ENCODE measurements around the gene SERINC3. TPM values are rescaled to one million over a fixed set of nuclear protein-coding genes. Genes with fewer than 3 reads are reported as not detected.

Gene SERINC3
- polyA plus RNA-seq, 1 of the 3 experiments (the other 2 are of a cell fraction): 105 TPM

GRCh38 chr20:44517454-44517853 lies 4.4 kb downstream of the SERINC3 start (continued):
- TF ChIP-seq MEF2A (IDR thresholded peaks at IDR 0.05; ENCODE audit: borderline replicate concordance, low read depth) (no peak), JUND (IDR thresholded peaks at IDR 0.05) (no peak)

- ChIA-PET CTCF (no interaction called here), POLR2A (interaction anchor here (0.7 kb wide), 1 partner anchor 364 kb away, joined by 4 read pairs; no protein-coding TSS in a partner anchor)
- no peaks in the 10 kb centered on the region for H3K27me3 ChIP-seq (ENCODE audit: insufficient read depth)
- no peaks in the 10 kb centered on the region for H3K9me2 ChIP-seq
- H3K36me3 ChIP-seq (replicated peaks in 1 of 2; ENCODE audit: control insufficient read depth in 1 of 2, insufficient read depth in 2 of 2, low read length in 1 of 2): peaks cover 13 to 18% of the 10 kb centered on the region in 2 experiments
- H3K4me3 ChIP-seq (ENCODE audit: low read depth in 2 of 2, low read length in 1 of 2): no peak overlapping the region
- H3K79me2 ChIP-seq (ENCODE audit: insufficient read depth): peaks cover 100% of the 10 kb centered on the region
- TF ChIP-seq SMC3 (IDR thresholded peaks at IDR 0.05; ENCODE audit: low read depth, low read length): no peak
- TF ChIP-seq FOXM1 (IDR thresholded peaks at IDR 0.05; ENCODE audit: low read depth): no peak
- no peak overlapping the region for H3K4me2 ChIP-seq
- H3K9ac ChIP-seq: no peak overlapping the region
- DNase-seq: no peak
- peaks cover 0 to 11% of the 10 kb centered on the region in 2 experiments; a peak in 2 of 4 replicates for H3K4me1 ChIP-seq (ENCODE audit: control insufficient read depth in 1 of 2, insufficient read depth in 2 of 2, low read depth in 1 of 2, low read length in 1 of 2)
- peaks cover 91% of the 10 kb centered on the region for H4K20me1 ChIP-seq (ENCODE audit: insufficient read depth)
- H2AFZ ChIP-seq (ENCODE audit: low read depth): no peak overlapping the region
- no peak overlapping the region for H3K27ac ChIP-seq (ENCODE audit: low read depth in 2 of 2, low read length in 1 of 2)
- WGBS (ENCODE audit: low lambda C conversion rate): 83% methylated on average over 7 of the region's 7 CpGs
- H3F3A ChIP-seq (replicated peaks; ENCODE audit: insufficient read depth): peaks cover 4% of the 10 kb centered on the region
- H3K9me3 ChIP-seq: no peaks in the 10 kb centered on the region
Observed at GRCh38 chr20:44516491-44516890, 5.4 kb downstream of the SERINC3 start.

- Histone ChIP-seq H3K27me3 (ENCODE audit: insufficient read depth) (no peaks in the 10 kb centered on the region), H3K4me2 (no peak overlapping the region), H3F3A (replicated peaks; ENCODE audit: insufficient read depth) (peaks cover 4% of the 10 kb centered on the region), H3K36me3 (replicated peaks in 1 of 2; ENCODE audit: control insufficient read depth in 1 of 2, insufficient read depth in 2 of 2, low read length in 1 of 2) (peaks cover 31 to 45% of the 10 kb centered on the region in 2 experiments), H4K20me1 (ENCODE audit: insufficient read depth) (peaks cover 67% of the 10 kb centered on the region), H3K79me2 (ENCODE audit: insufficient read depth) (peaks cover 93% of the 10 kb centered on the region), H3K9me2 (no peaks in the 10 kb centered on the region), H3K9ac (no peak overlapping the region), H3K4me1 (ENCODE audit: control insufficient read depth in 1 of 2, insufficient read depth in 2 of 2, low read depth in 1 of 2, low read length in 1 of 2) (no peaks in the 10 kb centered on the region; a peak in 1 of 4 replicates), H3K4me3 (ENCODE audit: low read depth in 2 of 2, low read length in 1 of 2) (no peak overlapping the region), H2AFZ (ENCODE audit: low read depth) (no peak overlapping the region), H3K27ac (ENCODE audit: low read depth in 2 of 2, low read length in 1 of 2) (no peak overlapping the region; a peak in 1 of 4 replicates), H3K9me3 (no peaks in the 10 kb centered on the region)
- no peak for TF ChIP-seq CHD2 (IDR thresholded peaks at IDR 0.05; ENCODE audit: low read length, partially characterized antibody)
- no peak for TF ChIP-seq FOXJ3 (CRISPR knock-in tag; IDR thresholded peaks at IDR 0.05)
- TF ChIP-seq NRF1 (IDR thresholded peaks at IDR 0.05; ENCODE audit: low read depth, low read length): no peak
- no peak for TF ChIP-seq GABPA (IDR thresholded peaks at IDR 0.05; ENCODE audit: low read depth)
- no peak for TF ChIP-seq SIN3A (IDR thresholded peaks at IDR 0.05; ENCODE audit: borderline replicate concordance, low read depth, low read length)
- no peak for TF ChIP-seq FOXM1 (IDR thresholded peaks at IDR 0.05; ENCODE audit: low read depth)
- TF ChIP-seq POLR2AphosphoS5 (IDR thresholded peaks at IDR 0.05; ENCODE audit: low read depth, low read length): no peak
- no peak for TF ChIP-seq EZH2phosphoT487 (IDR thresholded peaks at IDR 0.05; ENCODE audit: borderline replicate concordance, low read depth)
- TF ChIP-seq MAX (IDR thresholded peaks at IDR 0.05; ENCODE audit: low read depth): no peak
- TF ChIP-seq RFX5 (IDR thresholded peaks at IDR 0.05; ENCODE audit: low read length): no peak
- CTCF ChIA-PET: interaction anchor here (0.6 to 1.0 kb wide), 4 partner anchors 59 to 202 kb away, joined by 3 to 4 read pairs (median 3); no protein-coding TSS in a partner anchor
- POLR2A ChIA-PET: no interaction called here
- DNase-seq: no peak
- WGBS (ENCODE audit: low lambda C conversion rate): 93% methylated on average over 10 of the region's 10 CpGs
Observed at GRCh38 chr20:44513871-44514270, 8.0 kb downstream of the SERINC3 start.

All from SK-N-SH (cell line).